Smooth muscle cell (in vitro differentiated cells): ENCODE measurements around the gene TNS2. TPM values are rescaled to one million over a fixed set of nuclear protein-coding genes. Genes with fewer than 3 reads are reported as not detected.
"Not testable (repeated sequence)": the region's sequence is repeated elsewhere in the genome, so short reads cannot be mapped to it uniquely, and the experiment has no call there.

ENCODE experiments used
- DNase-seq: peaks from one replicate; lab custom pipeline; 2025; ENCODE audit not compliant: unreplicated experiment; lab: John Stamatoyannopoulos, UW
- H2AFZ ChIP-seq: fragments of 200-600 bp; sonication (generic); 2 replicates; pipeline ENCODE4 v1.6.0; 2016; ENCODE audit warnings: antibody characterized with exemption, low read depth, mild to moderate bottlenecking
- H3F3A ChIP-seq: fragments of 200-600 bp; sonication (generic); 2 replicates; pipeline ENCODE4 v1.6.0; 2017; ENCODE audit warnings: antibody characterized with exemption, low read depth
- H3K27ac ChIP-seq: fragments of 200-600 bp; sonication (generic); 2 replicates; pipeline ENCODE4 v1.5.1; 2016; ENCODE audit warnings: low read depth, mild to moderate bottlenecking
- H3K27me3 ChIP-seq: fragments of 200-600 bp; sonication (generic); 2 replicates; pipeline ENCODE4 v1.6.1; 2016; ENCODE audit warnings: low read depth, mild to moderate bottlenecking
- H3K36me3 ChIP-seq: fragments of 200-600 bp; sonication (generic); 2 replicates; pipeline ENCODE4 v1.5.1; 2016; ENCODE audit warnings: low read depth
- H3K4me1 ChIP-seq: fragments of 200-600 bp; sonication (generic); 2 replicates; pipeline ENCODE4 v1.5.1; 2016; ENCODE audit warnings: low read depth
- H3K4me2 ChIP-seq: fragments of 200-600 bp; sonication (generic); 2 replicates; pipeline ENCODE4 v1.6.0; 2016; ENCODE audit warnings: mild to moderate bottlenecking
- H3K4me3 ChIP-seq: fragments of 200-600 bp; sonication (generic); 2 replicates; pipeline ENCODE4 v1.5.1; 2016; ENCODE audit warnings: mild to moderate bottlenecking
- H3K79me2 ChIP-seq: fragments of 200-600 bp; sonication (generic); 2 replicates; pipeline ENCODE4 v1.6.0; 2016; ENCODE audit warnings: low read depth, mild to moderate bottlenecking
- H3K9ac ChIP-seq: fragments of 200-600 bp; sonication (generic); 2 replicates; pipeline ENCODE4 v1.6.0; 2016; ENCODE audit warnings: low read depth
- H3K9me3 ChIP-seq: fragments of 200-600 bp; sonication (generic); replicated peaks from 2 replicates; pipeline ENCODE4 v1.5.1; 2016; ENCODE audit warnings: low read depth
- H4K20me1 ChIP-seq: fragments of 200-600 bp; sonication (generic); 2 replicates; pipeline ENCODE4 v1.6.0; 2016; ENCODE audit warnings: low read depth
- CTCF ChIP-seq: fragments of 200-600 bp; sonication (generic); IDR thresholded peaks from 2 replicates; pipeline ENCODE4 v1.5.1; 2017; ENCODE audit warnings: borderline replicate concordance, mild to moderate bottlenecking, antibody characterized with exemption; ENCODE audit not compliant: insufficient read depth, poor library complexity, severe bottlenecking
- WGBS: methylation state at CpG from one replicate; pipeline ENCODE4 v1.1.7; 2016; ENCODE audit warnings: low lambda C conversion rate; 5-methylcytosine and 5-hydroxymethylcytosine counted together
- polyA plus RNA-seq: library from polyadenylated mRNA; unstranded; fragments of >200 nt; fragmentation: Nextera tagmentation; extraction: Ambion mirVana; gene quantifications from 2 replicates; pipeline ENCODE4 v1.2.1, GENCODE V29; 2016
- total RNA-seq: library from RNA; depleted of rRNA; stranded (reverse); fragments of >200 nt; gene quantifications from 2 replicates; pipeline ENCODE4 v1.2.3, GENCODE V29; 2014

Gene TNS2
- total and polyA plus RNA-seq, 2 experiments from 2014 or later, result 9.3 to 17.4 TPM

GRCh38 chr12:53031616-53032015 is 18.2 kb upstream of the TNS2 start:
- Histone ChIP-seq H3K36me3 (peaks cover 51% of the 10 kb centered on the region), H2AFZ (no peak overlapping the region), H3K4me1 (no peaks in the 10 kb centered on the region), H3K79me2 (peaks cover 19% of the 10 kb centered on the region), H3K9me3 (no peaks in the 10 kb centered on the region), H3K9ac (no peak overlapping the region), H3K4me3 (no peak overlapping the region), H3K27me3 (no peaks in the 10 kb centered on the region), H3F3A (peaks cover 16% of the 10 kb centered on the region), H4K20me1 (peaks cover 76% of the 10 kb centered on the region), H3K27ac (no peak overlapping the region), H3K4me2 (no peak overlapping the region)
- no peak for DNase-seq
- WGBS, result 97% methylated on average over 3 of the region's 3 CpGs
- TF ChIP-seq CTCF, result no peak

DNA sequence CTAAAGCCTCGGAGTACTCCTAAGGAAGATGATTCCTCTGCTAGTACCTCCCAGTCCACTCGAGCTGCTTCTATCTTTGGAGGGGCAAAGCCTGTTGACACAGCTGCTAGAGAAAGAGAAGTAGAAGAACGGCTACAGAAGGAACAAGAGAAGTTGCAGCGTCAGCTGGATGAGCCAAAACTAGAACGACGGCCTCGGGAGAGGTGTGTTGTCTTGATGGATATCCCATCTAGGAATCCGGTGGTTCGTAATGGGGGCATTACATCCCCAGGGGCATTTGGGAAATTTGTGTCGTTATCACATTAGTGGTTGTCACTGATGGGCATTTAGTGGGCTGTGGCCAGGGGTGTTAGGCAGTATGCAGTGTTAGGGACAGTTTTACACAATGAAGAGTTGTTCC is 16.0 kb upstream of the TNS2 start:
- H3K9ac ChIP-seq, H3K4me2 ChIP-seq, H3K9me3 ChIP-seq, DNase-seq, H3K27ac ChIP-seq, H2AFZ ChIP-seq, H3K4me3 ChIP-seq, H3K27me3 ChIP-seq, H3K4me1 ChIP-seq: not testable (repeated sequence)
- Histone ChIP-seq H3K36me3 (peaks cover 50% of the 10 kb centered on the region), H3F3A (peaks cover 29% of the 10 kb centered on the region), H4K20me1 (peaks cover 74% of the 10 kb centered on the region), H3K79me2 (peaks cover 19% of the 10 kb centered on the region)
- WGBS, result 95% methylated on average over 10 of the region's 10 CpGs

DNA sequence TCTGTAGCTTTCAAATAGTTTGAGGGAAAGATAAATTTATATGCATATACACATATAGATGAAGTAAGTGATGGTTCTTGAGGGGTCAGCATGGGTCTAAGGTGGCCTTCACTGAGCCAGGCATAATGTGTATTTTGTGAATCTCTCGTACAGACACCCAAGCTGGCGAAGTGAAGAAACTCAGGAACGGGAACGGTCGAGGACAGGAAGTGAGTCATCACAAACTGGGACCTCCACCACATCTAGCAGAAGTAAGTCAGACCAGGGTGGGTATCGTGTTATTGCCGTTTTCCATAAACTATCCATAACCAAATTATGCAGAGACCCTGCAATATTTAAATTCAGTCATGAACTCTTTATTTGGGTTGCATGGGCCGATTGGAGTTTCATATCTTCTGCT is 15.4 kb upstream of the TNS2 start:
- no peaks in the 10 kb centered on the region for H3K27me3 ChIP-seq
- no peak overlapping the region for H3K4me3 ChIP-seq
- TF ChIP-seq CTCF, result no peak
- H3K4me1 ChIP-seq, result no peaks in the 10 kb centered on the region
- H3K4me2 ChIP-seq, result no peak overlapping the region
- H3K9ac ChIP-seq, result no peak overlapping the region
- H3F3A ChIP-seq, result peaks cover 34% of the 10 kb centered on the region
- H4K20me1 ChIP-seq, result peaks cover 70% of the 10 kb centered on the region
- no peak overlapping the region for H2AFZ ChIP-seq
- H3K9me3 ChIP-seq, result no peaks in the 10 kb centered on the region
- H3K27ac ChIP-seq, result no peak overlapping the region
- peaks cover 19% of the 10 kb centered on the region for H3K79me2 ChIP-seq
- peaks cover 50% of the 10 kb centered on the region for H3K36me3 ChIP-seq
- DNase-seq, result no peak
- WGBS, result 70% methylated on average over 8 of the region's 8 CpGs

- peaks cover 34% of the 10 kb centered on the region for H3F3A ChIP-seq
- H3K27ac ChIP-seq, result no peak overlapping the region
- H3K4me2 ChIP-seq, result no peak overlapping the region
- H3K27me3 ChIP-seq, result no peaks in the 10 kb centered on the region
- 90% methylated on average over 3 of the region's 3 CpGs for WGBS
- no peaks in the 10 kb centered on the region for H3K9me3 ChIP-seq
- TF ChIP-seq CTCF, result no peak
- peaks cover 51% of the 10 kb centered on the region for H4K20me1 ChIP-seq
- no peak for DNase-seq
- peaks cover 39% of the 10 kb centered on the region for H3K36me3 ChIP-seq
- no peak overlapping the region for H2AFZ ChIP-seq
- peaks cover 7% of the 10 kb centered on the region for H3K79me2 ChIP-seq
- no peak overlapping the region for H3K4me3 ChIP-seq
- no peaks in the 10 kb centered on the region for H3K4me1 ChIP-seq
- H3K9ac ChIP-seq, result no peak overlapping the region
Measured at GRCh38 chr12:53036802-53037201, 13.1 kb upstream of the TNS2 start.
